ENCODE measurements around the gene MCC. TPM values are rescaled to one million over a fixed set of nuclear protein-coding genes. Genes with fewer than 3 reads are reported as not detected.

The MCC gene
- total RNA-seq, 6 donors from 2014 or later = 12.1 to 67.1 (median 21.3) TPM

- Histone ChIP-seq H3K27ac (no peak overlapping the region), H3K27me3 (no peaks in the 10 kb centered on the region), H3K4me3 (no peak overlapping the region), H3K36me3 (no peaks in the 10 kb centered on the region), H3K4me1 (no peaks in the 10 kb centered on the region), H3K9me3 (no peaks in the 10 kb centered on the region)
- DNase-seq (no peak), ATAC-seq (ENCODE audit: low FRiP score in 2 of 2) (no peak)
- 78 to 90% methylated on average over 5 of the region's 5 CpGs for WGBS, 2 donors
- TF ChIP-seq EP300 (IDR thresholded peaks at IDR 0.05) (no peak), CTCF (IDR thresholded peaks at IDR 0.05) (no peak), POLR2AphosphoS5 (IDR thresholded peaks at IDR 0.05) (no peak), POLR2A (IDR thresholded peaks at IDR 0.05) (no peak)
Observed at GRCh38 chr5:113344973-113345940, 143.0 kb downstream of the MCC start.

- 72 to 89% methylated on average over 3 of the region's 3 CpGs for WGBS, 2 donors
- H3K36me3 ChIP-seq = no peaks in the 10 kb centered on the region
- no peak for TF ChIP-seq POLR2A (IDR thresholded peaks at IDR 0.05)
- no peak for TF ChIP-seq CTCF (IDR thresholded peaks at IDR 0.05)
- TF ChIP-seq EP300 (IDR thresholded peaks at IDR 0.05) = no peak
- TF ChIP-seq POLR2AphosphoS5 (IDR thresholded peaks at IDR 0.05) = no peak
- H3K27me3 ChIP-seq = no peaks in the 10 kb centered on the region
- no peak overlapping the region for H3K27ac ChIP-seq
- DNase-seq (no peak), ATAC-seq (ENCODE audit: low FRiP score in 2 of 2) (no peak)
- H3K4me3 ChIP-seq = no peak overlapping the region
- H3K9me3 ChIP-seq = no peaks in the 10 kb centered on the region
- no peaks in the 10 kb centered on the region for H3K4me1 ChIP-seq
Observed at GRCh38 chr5:113343343-113343742, 144.9 kb downstream of the MCC start.

- TF ChIP-seq POLR2AphosphoS5 (IDR thresholded peaks at IDR 0.05) = no peak
- no peak overlapping the region for H3K4me3 ChIP-seq
- no peak for DNase-seq
- H3K4me1 ChIP-seq = no peaks in the 10 kb centered on the region
- H3K27ac ChIP-seq = no peak overlapping the region
- no peaks in the 10 kb centered on the region for H3K9me3 ChIP-seq
- no peaks in the 10 kb centered on the region for H3K27me3 ChIP-seq
- ATAC-seq (ENCODE audit: low FRiP score in 2 of 2) = no peak
- H3K36me3 ChIP-seq = no peaks in the 10 kb centered on the region
- WGBS, 2 donors = 76 to 78% methylated on average over 5 to 7 of the region's 7 CpGs
Observed at GRCh38 chr5:113340537-113340936, 147.7 kb downstream of the MCC start.

- ATAC-seq (ENCODE audit: low FRiP score in 2 of 2) = peak in 1 of 2 donors; percentile 72
- TF ChIP-seq POLR2AphosphoS5 (IDR thresholded peaks at IDR 0.05) (no peak), POLR2A (IDR thresholded peaks at IDR 0.05) (no peak), EP300 (IDR thresholded peaks at IDR 0.05) (no peak), CTCF (IDR thresholded peaks at IDR 0.05) (no peak)
- no peak overlapping the region for H3K4me3 ChIP-seq
- H3K36me3 ChIP-seq = no peaks in the 10 kb centered on the region
- no peak overlapping the region for H3K27ac ChIP-seq
- no peaks in the 10 kb centered on the region for H3K27me3 ChIP-seq
- no peaks in the 10 kb centered on the region for H3K4me1 ChIP-seq
- WGBS, 2 donors = 87% methylated on average over 3 of the region's 3 CpGs
- H3K9me3 ChIP-seq = no peaks in the 10 kb centered on the region
- DNase-seq = no peak
Observed at GRCh38 chr5:113338628-113339027, 149.6 kb downstream of the MCC start.

GRCh38 chr5:113337515-113338415 is 150.5 kb downstream of the MCC start:
- no peaks in the 10 kb centered on the region for H3K36me3 ChIP-seq
- DNase-seq (no peak), ATAC-seq (ENCODE audit: low FRiP score in 2 of 2) (no peak)
- H3K27ac ChIP-seq = no peak overlapping the region
- no peak for TF ChIP-seq EP300 (IDR thresholded peaks at IDR 0.05)
- no peak for TF ChIP-seq CTCF (IDR thresholded peaks at IDR 0.05)
- TF ChIP-seq POLR2A (IDR thresholded peaks at IDR 0.05) = no peak
- TF ChIP-seq POLR2AphosphoS5 (IDR thresholded peaks at IDR 0.05) = no peak
- no peaks in the 10 kb centered on the region for H3K9me3 ChIP-seq
- WGBS, 2 donors = 87 to 94% methylated on average over 6 of the region's 6 CpGs
- H3K4me1 ChIP-seq = no peaks in the 10 kb centered on the region
- no peak overlapping the region for H3K4me3 ChIP-seq
- no peaks in the 10 kb centered on the region for H3K27me3 ChIP-seq

Data from upper lobe of left lung (tissue), 6 donors.